DMS 273 (cell line): Measurements from ENCODE around the gene PKNOX1.
"Not testable (repeated sequence)": the region's sequence is repeated elsewhere in the genome, so short reads cannot be mapped to it uniquely, and the experiment has no call there.

ENCODE experiments used
- DNase-seq: peaks from one replicate; lab custom pipeline; 2025; ENCODE audit not compliant: unreplicated experiment; lab: John Stamatoyannopoulos, UW

Gene PKNOX1

GRCh38 chr21:43045165-43045875 lies 71.0 kb downstream of the PKNOX1 start:
- DNase-seq: not testable (repeated sequence)

GRCh38 chr21:43045876-43046821 lies 71.8 kb downstream of the PKNOX1 start:
- DNase-seq: not testable (repeated sequence)

GRCh38 chr21:43053112-43053511 lies 78.8 kb downstream of the PKNOX1 start:
- not testable (repeated sequence) for DNase-seq

GRCh38 chr21:43062955-43063664 lies 88.7 kb downstream of the PKNOX1 start:
- not testable (repeated sequence) for DNase-seq

GRCh38 chr21:43064265-43064917 lies 90.0 kb downstream of the PKNOX1 start:
- DNase-seq: not testable (repeated sequence)

- DNase-seq: not testable (repeated sequence)
Measured at GRCh38 chr21:43065991-43066390, 91.6 kb downstream of the PKNOX1 start.

- not testable (repeated sequence) for DNase-seq
Measured at GRCh38 chr21:43066690-43067089, 92.3 kb downstream of the PKNOX1 start.

- DNase-seq: not testable (repeated sequence)
Measured at GRCh38 chr21:43068065-43068464, 93.7 kb downstream of the PKNOX1 start.

- DNase-seq: not testable (repeated sequence)
Measured at GRCh38 chr21:43069682-43070081, 95.3 kb downstream of the PKNOX1 start.

GRCh38 chr21:43072742-43073141 lies 98.4 kb downstream of the PKNOX1 start:
- DNase-seq: not testable (repeated sequence)

- not testable (repeated sequence) for DNase-seq
Measured at GRCh38 chr21:43074401-43075169, 100.2 kb downstream of the PKNOX1 start.

GRCh38 chr21:43075170-43076022 lies 101.0 kb downstream of the PKNOX1 start, which contains the start of gene CBS:
Gene CBS, minus strand, starts transcription at chr21:43075835. Its CDS starts 3,642 bp downstream, at chr21:43072193.
- DNase-seq: not testable (repeated sequence)

GRCh38 chr21:43076023-43076637 lies 101.8 kb downstream of the PKNOX1 start:
- not testable (repeated sequence) for DNase-seq

- DNase-seq: not testable (repeated sequence)
Measured at GRCh38 chr21:43076643-43077042, 102.3 kb downstream of the PKNOX1 start.

- DNase-seq: not testable (repeated sequence)
Measured at GRCh38 chr21:43082587-43083300, 108.4 kb downstream of the PKNOX1 start.
